GM23338 (cell line): Measurements from ENCODE around the gene OLFML2A. TPM values are rescaled to one million over a fixed set of nuclear protein-coding genes. Genes with fewer than 3 reads are reported as not detected.

Experiments
- ATAC-seq: fragments of 200-7000 bp; cut with Tn5 transposase; 3 replicates; pipeline ENCODE4 v1.9.1; 2020
- DNase-seq: peaks from one replicate; pipeline ENCODE4 v3.0.0-alpha.2; 2015; ENCODE audit warnings: low spot score
- H2AFZ ChIP-seq: fragments of 200-600 bp; sonication (generic); 2 replicates; pipeline ENCODE4 v1.8.0; 2016; ENCODE audit warnings: antibody characterized with exemption, mild to moderate bottlenecking, moderate library complexity
- H3F3A ChIP-seq: fragments of 200-600 bp; sonication (generic); replicated peaks from 2 replicates; pipeline ENCODE4 v1.8.0; 2017; ENCODE audit warnings: antibody characterized with exemption, mixed run types, low read depth
- H3K27ac ChIP-seq: fragments of 200-600 bp; sonication (generic); 2 replicates; pipeline ENCODE4 v1.6.1; 2016; ENCODE audit warnings: low read depth
- H3K27me3 ChIP-seq: fragments of 200-600 bp; sonication (generic); 2 replicates; pipeline ENCODE4 v1.8.0; 2016; ENCODE audit warnings: mild to moderate bottlenecking, mixed run types, moderate library complexity; ENCODE audit not compliant: insufficient read depth
- H3K36me3 ChIP-seq: fragments of 200-600 bp; sonication (generic); 2 replicates; pipeline ENCODE4 v1.8.0; 2016; ENCODE audit warnings: mild to moderate bottlenecking; ENCODE audit not compliant: insufficient read depth
- H3K4me1 ChIP-seq: fragments of 200-600 bp; sonication (generic); 2 replicates; pipeline ENCODE4 v1.8.0; 2016; ENCODE audit warnings: mild to moderate bottlenecking, moderate library complexity; ENCODE audit not compliant: insufficient read depth
- H3K4me2 ChIP-seq: fragments of 200-600 bp; sonication (generic); 2 replicates; pipeline ENCODE4 v1.7.1; 2017; ENCODE audit warnings: mixed run types
- H3K4me3 ChIP-seq: fragments of 200-600 bp; sonication (generic); 2 replicates; pipeline ENCODE4 v1.6.1; 2016; ENCODE audit warnings: mixed run types
- H3K79me2 ChIP-seq: fragments of 200-600 bp; sonication (generic); replicated peaks from 2 replicates; pipeline ENCODE4 v1.8.0; 2017; ENCODE audit warnings: mild to moderate bottlenecking; ENCODE audit not compliant: insufficient read depth
- H3K9me2 ChIP-seq: fragments of 200-600 bp; sonication (generic); 2 replicates; pipeline ENCODE4 v1.8.0; 2017; ENCODE audit not compliant: insufficient read depth
- H4K20me1 ChIP-seq: fragments of 200-600 bp; sonication (generic); replicated peaks from 2 replicates; pipeline ENCODE4 v1.8.0; 2017; ENCODE audit warnings: mild to moderate bottlenecking; ENCODE audit not compliant: insufficient read depth
- H3K27ac Mint-ChIP-seq: 2 replicates; pipeline ENCODE4 v1.8.0; 2020; ENCODE audit warnings: inconsistent platforms, mild to moderate bottlenecking, moderate library complexity, mixed read lengths
- H3K27me3 Mint-ChIP-seq: 3 replicates; pipeline ENCODE4 v1.8.0; 2022; ENCODE audit warnings: low read depth, mild to moderate bottlenecking, moderate library complexity, mixed read lengths, inconsistent platforms; ENCODE audit not compliant: insufficient read depth, poor library complexity
- H3K36me3 Mint-ChIP-seq: 3 replicates; pipeline ENCODE4 v1.8.0; 2021; ENCODE audit warnings: low read depth, mild to moderate bottlenecking, inconsistent platforms, moderate library complexity, mixed read lengths
- H3K4me1 Mint-ChIP-seq: 3 replicates; pipeline ENCODE4 v1.8.0; 2020; ENCODE audit warnings: mild to moderate bottlenecking, inconsistent platforms, mixed read lengths
- H3K4me3 Mint-ChIP-seq: 3 replicates; pipeline ENCODE4 v1.8.0; 2021; ENCODE audit warnings: moderate library complexity, mild to moderate bottlenecking, inconsistent platforms, mixed read lengths
- H3K9me3 Mint-ChIP-seq: 3 replicates; pipeline ENCODE4 v1.8.0; 2020; ENCODE audit warnings: moderate library complexity, mild to moderate bottlenecking, inconsistent platforms, mixed read lengths
- EZH2phosphoT487 ChIP-seq: fragments of 200-600 bp; sonication (generic); IDR thresholded peaks from one replicate; pipeline ENCODE4 v1.8.1; 2018; ENCODE audit warnings: antibody characterized with exemption; ENCODE audit not compliant: unreplicated experiment
- polyA plus RNA-seq: library from polyadenylated mRNA; unstranded; fragments of >200 nt; fragmentation: Nextera tagmentation; extraction: Ambion mirVana; gene quantifications from 2 replicates; pipeline ENCODE4 v1.2.1, GENCODE V29; 2016
- total RNA-seq: library from RNA; depleted of rRNA; stranded (reverse); fragments of >200 nt; shearing (Covaris generic); gene quantifications from 2 replicates; pipeline ENCODE4 v1.2.3, GENCODE V29; 2014
- TF ChIP-seq, protein P1 (sequence below): IDR thresholded peaks from one replicate; pipeline ENCODE4 v1.6.1; 2018; ENCODE audit warnings: antibody characterized with exemption; ENCODE audit not compliant: unreplicated experiment
- TF ChIP-seq, protein P2 (sequence below), 2 experiments: fragments of 200-600 bp in 1 of 2; sonication (generic) in 1 of 2; conservative IDR thresholded peaks; 2 replicates each; pipeline versions ENCODE4 v1.5.1 to v1.6.1; 2016 to 2017; ENCODE audit warnings: antibody characterized with exemption in 2 of 2, low read depth in 2 of 2, mild to moderate bottlenecking in 2 of 2, moderate library complexity in 1 of 2

Gene OLFML2A
- total and polyA plus RNA-seq, 2 experiments from 2014 or later: 1.1 to 6.7 TPM

DNA sequence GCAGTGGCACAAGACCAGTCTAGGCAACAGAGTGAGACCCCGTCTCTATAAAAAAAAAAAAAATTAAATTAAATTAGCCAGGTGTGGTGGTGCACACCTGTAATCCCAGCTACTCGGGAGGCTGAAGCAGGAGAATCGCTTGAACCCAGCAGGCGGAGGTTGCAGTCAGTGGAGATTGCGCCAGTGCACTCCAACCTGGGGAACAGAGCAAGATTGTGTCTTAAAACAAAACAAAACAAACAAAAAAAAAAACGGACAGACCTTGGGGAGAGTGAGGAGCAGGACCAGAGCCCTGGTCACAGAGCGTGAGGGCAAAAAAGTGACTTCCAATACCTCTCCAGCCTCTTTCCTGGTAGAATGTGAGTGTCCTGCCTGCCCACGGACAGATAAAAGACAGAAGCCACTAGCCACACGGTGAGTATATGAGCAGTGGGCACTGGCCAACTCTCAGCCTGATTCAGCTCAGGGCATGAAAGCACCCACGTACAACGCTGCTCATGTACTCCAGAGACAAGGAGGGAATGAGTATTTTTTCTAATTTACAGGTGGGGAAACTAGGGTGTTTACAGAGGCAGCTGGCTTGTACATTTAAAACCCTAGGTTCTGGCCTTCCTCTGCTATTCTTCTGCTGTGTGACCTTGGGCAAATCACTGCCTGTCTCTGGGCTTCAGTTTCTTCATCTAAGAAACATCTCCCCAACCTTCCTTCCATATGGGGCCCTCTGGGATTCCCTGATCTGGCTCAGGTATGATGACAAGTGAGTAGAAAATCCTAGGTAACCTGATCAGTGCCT lies 1.8 kb downstream of the OLFML2A start (continued):
- TF ChIP-seq, protein P1, sequence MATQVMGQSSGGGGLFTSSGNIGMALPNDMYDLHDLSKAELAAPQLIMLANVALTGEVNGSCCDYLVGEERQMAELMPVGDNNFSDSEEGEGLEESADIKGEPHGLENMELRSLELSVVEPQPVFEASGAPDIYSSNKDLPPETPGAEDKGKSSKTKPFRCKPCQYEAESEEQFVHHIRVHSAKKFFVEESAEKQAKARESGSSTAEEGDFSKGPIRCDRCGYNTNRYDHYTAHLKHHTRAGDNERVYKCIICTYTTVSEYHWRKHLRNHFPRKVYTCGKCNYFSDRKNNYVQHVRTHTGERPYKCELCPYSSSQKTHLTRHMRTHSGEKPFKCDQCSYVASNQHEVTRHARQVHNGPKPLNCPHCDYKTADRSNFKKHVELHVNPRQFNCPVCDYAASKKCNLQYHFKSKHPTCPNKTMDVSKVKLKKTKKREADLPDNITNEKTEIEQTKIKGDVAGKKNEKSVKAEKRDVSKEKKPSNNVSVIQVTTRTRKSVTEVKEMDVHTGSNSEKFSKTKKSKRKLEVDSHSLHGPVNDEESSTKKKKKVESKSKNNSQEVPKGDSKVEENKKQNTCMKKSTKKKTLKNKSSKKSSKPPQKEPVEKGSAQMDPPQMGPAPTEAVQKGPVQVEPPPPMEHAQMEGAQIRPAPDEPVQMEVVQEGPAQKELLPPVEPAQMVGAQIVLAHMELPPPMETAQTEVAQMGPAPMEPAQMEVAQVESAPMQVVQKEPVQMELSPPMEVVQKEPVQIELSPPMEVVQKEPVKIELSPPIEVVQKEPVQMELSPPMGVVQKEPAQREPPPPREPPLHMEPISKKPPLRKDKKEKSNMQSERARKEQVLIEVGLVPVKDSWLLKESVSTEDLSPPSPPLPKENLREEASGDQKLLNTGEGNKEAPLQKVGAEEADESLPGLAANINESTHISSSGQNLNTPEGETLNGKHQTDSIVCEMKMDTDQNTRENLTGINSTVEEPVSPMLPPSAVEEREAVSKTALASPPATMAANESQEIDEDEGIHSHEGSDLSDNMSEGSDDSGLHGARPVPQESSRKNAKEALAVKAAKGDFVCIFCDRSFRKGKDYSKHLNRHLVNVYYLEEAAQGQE: no peak

GRCh38 chr9:124779368-124780059 lies 2.6 kb downstream of the OLFML2A start:
- Histone ChIP-seq H3K4me2 (peak overlapping the region; percentile 70), H3K36me3 (no peaks in the 10 kb centered on the region; the same call in 1 of the 2 replicates)

More at GRCh38 chr9:124779368-124780059, 2.6 kb downstream of the OLFML2A start:
- H3K9me3 Mint-ChIP-seq: no peaks in the 10 kb centered on the region; the same call in 2 of the 3 replicates
- no peaks in the 10 kb centered on the region; the same call in 2 of the 3 replicates for H3K36me3 Mint-ChIP-seq
- Histone ChIP-seq H3K79me2 (no peaks in the 10 kb centered on the region), H3F3A (peaks cover 14% of the 10 kb centered on the region; the same call in 1 of the 2 replicates), H2AFZ (peak overlapping the region; percentile 43; the same call in 1 of the 2 replicates), H3K4me1 (peaks cover 17% of the 10 kb centered on the region; the same call in 1 of the 2 replicates), H3K27me3 (peaks cover 35% of the 10 kb centered on the region), H3K9me2 (no peaks in the 10 kb centered on the region), H3K27ac (0 out of 2 replicates have a peak overlapping the region, but pooled peaks have one; percentile 45), H3K4me3 (peak overlapping the region; percentile 39), H4K20me1 (no peaks in the 10 kb centered on the region)
- H3K4me3 Mint-ChIP-seq: peak overlapping the region; percentile 40
- H3K27ac Mint-ChIP-seq: peak overlapping the region; percentile 94
- peaks cover 35% of the 10 kb centered on the region for H3K27me3 Mint-ChIP-seq
- no peak for TF ChIP-seq EZH2phosphoT487
- TF ChIP-seq, protein P2, sequence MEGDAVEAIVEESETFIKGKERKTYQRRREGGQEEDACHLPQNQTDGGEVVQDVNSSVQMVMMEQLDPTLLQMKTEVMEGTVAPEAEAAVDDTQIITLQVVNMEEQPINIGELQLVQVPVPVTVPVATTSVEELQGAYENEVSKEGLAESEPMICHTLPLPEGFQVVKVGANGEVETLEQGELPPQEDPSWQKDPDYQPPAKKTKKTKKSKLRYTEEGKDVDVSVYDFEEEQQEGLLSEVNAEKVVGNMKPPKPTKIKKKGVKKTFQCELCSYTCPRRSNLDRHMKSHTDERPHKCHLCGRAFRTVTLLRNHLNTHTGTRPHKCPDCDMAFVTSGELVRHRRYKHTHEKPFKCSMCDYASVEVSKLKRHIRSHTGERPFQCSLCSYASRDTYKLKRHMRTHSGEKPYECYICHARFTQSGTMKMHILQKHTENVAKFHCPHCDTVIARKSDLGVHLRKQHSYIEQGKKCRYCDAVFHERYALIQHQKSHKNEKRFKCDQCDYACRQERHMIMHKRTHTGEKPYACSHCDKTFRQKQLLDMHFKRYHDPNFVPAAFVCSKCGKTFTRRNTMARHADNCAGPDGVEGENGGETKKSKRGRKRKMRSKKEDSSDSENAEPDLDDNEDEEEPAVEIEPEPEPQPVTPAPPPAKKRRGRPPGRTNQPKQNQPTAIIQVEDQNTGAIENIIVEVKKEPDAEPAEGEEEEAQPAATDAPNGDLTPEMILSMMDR (conservative IDR thresholded peaks at IDR 0.05; ENCODE audit: low read depth in 2 of 2): 0 out of 4 replicates have a peak, but pooled peaks of 1 of the 2 experiments have one; percentile 7
- peak; percentile 61 for ATAC-seq
- H3K4me1 Mint-ChIP-seq: peaks cover 32% of the 10 kb centered on the region
- peak; percentile 84 for DNase-seq
